Activated B cell treated with CpG ODN at 0.5 μM for 24 hours (primary cell): ENCODE results near the gene CSNK1D. TPM values are rescaled to one million over a fixed set of nuclear protein-coding genes. Genes with fewer than 3 reads are reported as not detected.
A peak's percentile ranks its signal among the peaks of the same experiment; 100 is the strongest.

ENCODE experiments used
- ATAC-seq: fragments of 200-7000 bp; cut with Tn5 transposase; one replicate; pipeline ENCODE4 v1.10.0; 2021; ENCODE audit warnings: low read depth, mild to moderate bottlenecking, moderate library complexity
- CTCF ChIA-PET: fragments of 350-600 bp; sonication (Branson Sonifier 250); formaldehyde crosslinking; loops from one replicate; lab custom pipeline; 2021; ENCODE audit warnings: antibody characterized with exemption; lab: Charles Lee
- POLR2A ChIA-PET: fragments of 350-600 bp; sonication (Branson Sonifier 250); formaldehyde crosslinking; loops from one replicate; lab custom pipeline; 2021; ENCODE audit warnings: antibody characterized with exemption; lab: Charles Lee
- DNase-seq: peaks from one replicate; pipeline ENCODE4 v3.0.0; 2022
- H3K27ac Mint-ChIP-seq: one replicate; pipeline ENCODE4 v1.8.0; 2020; ENCODE audit warnings: mixed read lengths
- H3K27me3 Mint-ChIP-seq: one replicate; pipeline ENCODE4 v1.8.0; 2021; ENCODE audit warnings: mixed read lengths
- H3K36me3 Mint-ChIP-seq: one replicate; pipeline ENCODE4 v1.8.0; 2021; ENCODE audit warnings: low read depth, mixed read lengths
- H3K4me1 Mint-ChIP-seq: one replicate; pipeline ENCODE4 v1.8.0; 2021; ENCODE audit warnings: mixed read lengths
- H3K4me3 Mint-ChIP-seq: one replicate; pipeline ENCODE4 v1.8.0; 2020; ENCODE audit warnings: mild to moderate bottlenecking, mixed read lengths
- H3K9me3 Mint-ChIP-seq: one replicate; pipeline ENCODE4 v1.8.0; 2020; ENCODE audit warnings: mixed read lengths
- intact Hi-C: fragments of 100-400 bp; cut with micrococcal nuclease; formaldehyde crosslinking; loops from one replicate; pipeline ENCODE4 v1.15.1; 2024
- total RNA-seq: library from RNA; stranded (reverse); gene quantifications from 2 replicates; pipeline ENCODE4 v1.2.3, GENCODE V29; 2022
- TF ChIP-seq, protein P1 (sequence below): fragments of 200-600 bp; IDR thresholded peaks from one replicate; pipeline ENCODE4 v1.8.0; 2022; ENCODE audit warnings: antibody characterized with exemption, mild to moderate bottlenecking

The CSNK1D gene
- total RNA-seq, 1 donor from 2014 or later = 170 TPM

GRCh38 chr17:82235056-82235774 is 38.3 kb downstream of the CSNK1D start:
- H3K4me1 Mint-ChIP-seq = peaks cover 49% of the 10 kb centered on the region
- no peak for ATAC-seq
- intact Hi-C loops = loop anchor here (5.0 to 10.0 kb wide), 2 partner anchors 37 to 320 kb away; partner anchors contain the start of gene CSNK1D

GRCh38 chr17:82234211-82235055 is 39.1 kb downstream of the CSNK1D start:
- POLR2A ChIA-PET = interaction anchor here (0.6 to 1.8 kb wide), 4 partner anchors 14 to 214 kb away, joined by 4 to 8 read pairs (median 4); no protein-coding TSS in a partner anchor

More at GRCh38 chr17:82235056-82235774, 38.3 kb downstream of the CSNK1D start:
- TF ChIP-seq, protein P1, sequence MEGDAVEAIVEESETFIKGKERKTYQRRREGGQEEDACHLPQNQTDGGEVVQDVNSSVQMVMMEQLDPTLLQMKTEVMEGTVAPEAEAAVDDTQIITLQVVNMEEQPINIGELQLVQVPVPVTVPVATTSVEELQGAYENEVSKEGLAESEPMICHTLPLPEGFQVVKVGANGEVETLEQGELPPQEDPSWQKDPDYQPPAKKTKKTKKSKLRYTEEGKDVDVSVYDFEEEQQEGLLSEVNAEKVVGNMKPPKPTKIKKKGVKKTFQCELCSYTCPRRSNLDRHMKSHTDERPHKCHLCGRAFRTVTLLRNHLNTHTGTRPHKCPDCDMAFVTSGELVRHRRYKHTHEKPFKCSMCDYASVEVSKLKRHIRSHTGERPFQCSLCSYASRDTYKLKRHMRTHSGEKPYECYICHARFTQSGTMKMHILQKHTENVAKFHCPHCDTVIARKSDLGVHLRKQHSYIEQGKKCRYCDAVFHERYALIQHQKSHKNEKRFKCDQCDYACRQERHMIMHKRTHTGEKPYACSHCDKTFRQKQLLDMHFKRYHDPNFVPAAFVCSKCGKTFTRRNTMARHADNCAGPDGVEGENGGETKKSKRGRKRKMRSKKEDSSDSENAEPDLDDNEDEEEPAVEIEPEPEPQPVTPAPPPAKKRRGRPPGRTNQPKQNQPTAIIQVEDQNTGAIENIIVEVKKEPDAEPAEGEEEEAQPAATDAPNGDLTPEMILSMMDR = no peak
- no peaks in the 10 kb centered on the region for H3K9me3 Mint-ChIP-seq
- CTCF ChIA-PET = interaction anchor here (0.7 to 3.4 kb wide), 7 partner anchors 29 to 87 kb away, joined by 4 to 17 read pairs (median 8); no protein-coding TSS in a partner anchor
- POLR2A ChIA-PET = interaction anchor here (0.6 to 1.8 kb wide), 10 partner anchors 15 to 214 kb away, joined by 3 to 7 read pairs (median 4); partner anchors contain the start of genes CENPX and LRRC45
- H3K36me3 Mint-ChIP-seq = peaks cover 9% of the 10 kb centered on the region
- DNase-seq = no peak
- H3K27ac Mint-ChIP-seq = no peak overlapping the region
- H3K27me3 Mint-ChIP-seq = no peaks in the 10 kb centered on the region
- no peak overlapping the region for H3K4me3 Mint-ChIP-seq

GRCh38 chr17:82232876-82233785 is 40.4 kb downstream of the CSNK1D start:
- ChIA-PET POLR2A (interaction anchor here (1.8 kb wide), 1 partner anchor 59 kb away, joined by 5 read pairs; no protein-coding TSS in a partner anchor), CTCF (no interaction called here)
- no peak for ATAC-seq
- peaks cover 41% of the 10 kb centered on the region for H3K4me1 Mint-ChIP-seq
- peak overlapping the region; percentile 61 for H3K27ac Mint-ChIP-seq
- no peaks in the 10 kb centered on the region for H3K9me3 Mint-ChIP-seq
- TF ChIP-seq, protein P1 = no peak
- no peaks in the 10 kb centered on the region for H3K27me3 Mint-ChIP-seq
- H3K4me3 Mint-ChIP-seq = peak overlapping the region; percentile 15
- H3K36me3 Mint-ChIP-seq = peaks cover 3% of the 10 kb centered on the region
- intact Hi-C loops = loop anchor here (10.0 kb wide), 1 partner anchor 322 kb away; no protein-coding TSS in a partner anchor
- DNase-seq = no peak

More at GRCh38 chr17:82234211-82235055, 39.1 kb downstream of the CSNK1D start:
- Mint-ChIP-seq H3K4me3 (no peak overlapping the region), H3K27ac (no peak overlapping the region), H3K9me3 (no peaks in the 10 kb centered on the region), H3K4me1 (peaks cover 52% of the 10 kb centered on the region), H3K36me3 (peaks cover 9% of the 10 kb centered on the region), H3K27me3 (no peaks in the 10 kb centered on the region)
- CTCF ChIA-PET = interaction anchor here (2.0 to 3.4 kb wide), 4 partner anchors 28 to 88 kb away, joined by 8 to 17 read pairs (median 12); no protein-coding TSS in a partner anchor
- intact Hi-C loops = loop anchor here (5.0 to 10.0 kb wide), 2 partner anchors 38 to 320 kb away; partner anchors contain the start of gene CSNK1D
- ATAC-seq (no peak), DNase-seq (no peak)
- TF ChIP-seq, protein P1 = no peak

DNA sequence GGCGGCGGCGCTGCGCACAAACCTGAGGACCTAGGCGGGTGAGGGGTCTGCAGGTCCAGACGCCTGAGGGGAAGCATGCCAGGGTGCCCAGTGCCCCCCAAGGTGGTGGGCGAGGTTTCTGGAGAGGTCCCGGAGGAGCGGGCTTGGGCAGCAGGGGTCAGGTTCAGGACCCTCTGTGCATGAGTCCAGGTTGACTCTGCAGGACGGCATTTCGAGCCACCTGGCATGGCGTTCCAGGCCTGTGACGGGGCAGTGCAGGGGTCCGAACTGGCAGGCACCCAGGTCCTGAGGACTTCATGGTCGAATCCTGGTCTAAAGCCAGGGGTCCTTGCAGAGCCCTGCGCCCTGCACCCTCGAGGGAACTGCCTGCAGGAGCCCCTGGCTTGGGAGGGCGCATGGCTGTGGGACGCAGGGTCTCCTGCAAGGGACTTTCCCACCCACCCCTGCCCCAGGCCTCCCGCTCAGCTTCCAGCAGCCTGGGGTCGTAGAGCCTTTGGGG is 41.1 kb downstream of the CSNK1D start:
- intact Hi-C loops = loop anchor here (10.0 kb wide), 1 partner anchor 322 kb away; no protein-coding TSS in a partner anchor
- Mint-ChIP-seq H3K9me3 (no peaks in the 10 kb centered on the region), H3K4me3 (no peak overlapping the region), H3K36me3 (peaks cover under 1% of the 10 kb centered on the region), H3K27ac (no peak overlapping the region), H3K4me1 (peaks cover 38% of the 10 kb centered on the region), H3K27me3 (no peaks in the 10 kb centered on the region)
- ChIA-PET CTCF (no interaction called here), POLR2A (no interaction called here)
- DNase-seq (no peak), ATAC-seq (no peak)
- TF ChIP-seq, protein P1 = no peak
